GM10266 (cell line): ENCODE measurements around the gene SLC10A1.

Experiments used
- DNase-seq: peaks from one replicate; pipeline ENCODE4 v3.0.0; 2012; ENCODE audit errors: extremely low spot score
- TF ChIP-seq, protein P1 (sequence below): IDR thresholded peaks from 2 replicates; pipeline ENCODE4 v1.5.1; 2012; ENCODE audit warnings: mild to moderate bottlenecking, low read depth; ENCODE audit not compliant: control insufficient read depth, insufficient read depth; ENCODE audit errors: missing control alignments

SLC10A1 gene

DNA sequence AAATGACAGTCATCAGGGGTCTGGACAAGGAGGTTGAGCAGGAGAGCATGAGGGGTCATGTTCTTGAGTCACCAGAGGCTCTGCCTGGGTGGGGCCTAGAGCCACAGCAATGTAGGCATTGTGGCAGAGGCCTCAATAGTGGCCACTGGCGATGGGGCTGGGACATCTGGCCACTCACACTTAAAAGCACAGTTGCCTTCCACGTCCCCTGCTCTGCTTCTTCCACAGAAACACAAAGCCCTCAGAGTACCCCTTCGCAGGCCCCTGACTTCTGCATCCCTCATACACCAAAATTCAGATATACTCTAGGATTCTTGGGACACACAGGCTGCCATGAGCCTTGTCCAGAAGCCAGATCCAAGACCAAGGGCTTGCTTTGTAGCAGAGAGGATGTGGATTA lies 2.2 kb downstream of the SLC10A1 start:
- no peak for DNase-seq
- TF ChIP-seq, protein P1, sequence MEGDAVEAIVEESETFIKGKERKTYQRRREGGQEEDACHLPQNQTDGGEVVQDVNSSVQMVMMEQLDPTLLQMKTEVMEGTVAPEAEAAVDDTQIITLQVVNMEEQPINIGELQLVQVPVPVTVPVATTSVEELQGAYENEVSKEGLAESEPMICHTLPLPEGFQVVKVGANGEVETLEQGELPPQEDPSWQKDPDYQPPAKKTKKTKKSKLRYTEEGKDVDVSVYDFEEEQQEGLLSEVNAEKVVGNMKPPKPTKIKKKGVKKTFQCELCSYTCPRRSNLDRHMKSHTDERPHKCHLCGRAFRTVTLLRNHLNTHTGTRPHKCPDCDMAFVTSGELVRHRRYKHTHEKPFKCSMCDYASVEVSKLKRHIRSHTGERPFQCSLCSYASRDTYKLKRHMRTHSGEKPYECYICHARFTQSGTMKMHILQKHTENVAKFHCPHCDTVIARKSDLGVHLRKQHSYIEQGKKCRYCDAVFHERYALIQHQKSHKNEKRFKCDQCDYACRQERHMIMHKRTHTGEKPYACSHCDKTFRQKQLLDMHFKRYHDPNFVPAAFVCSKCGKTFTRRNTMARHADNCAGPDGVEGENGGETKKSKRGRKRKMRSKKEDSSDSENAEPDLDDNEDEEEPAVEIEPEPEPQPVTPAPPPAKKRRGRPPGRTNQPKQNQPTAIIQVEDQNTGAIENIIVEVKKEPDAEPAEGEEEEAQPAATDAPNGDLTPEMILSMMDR: no peak

DNA sequence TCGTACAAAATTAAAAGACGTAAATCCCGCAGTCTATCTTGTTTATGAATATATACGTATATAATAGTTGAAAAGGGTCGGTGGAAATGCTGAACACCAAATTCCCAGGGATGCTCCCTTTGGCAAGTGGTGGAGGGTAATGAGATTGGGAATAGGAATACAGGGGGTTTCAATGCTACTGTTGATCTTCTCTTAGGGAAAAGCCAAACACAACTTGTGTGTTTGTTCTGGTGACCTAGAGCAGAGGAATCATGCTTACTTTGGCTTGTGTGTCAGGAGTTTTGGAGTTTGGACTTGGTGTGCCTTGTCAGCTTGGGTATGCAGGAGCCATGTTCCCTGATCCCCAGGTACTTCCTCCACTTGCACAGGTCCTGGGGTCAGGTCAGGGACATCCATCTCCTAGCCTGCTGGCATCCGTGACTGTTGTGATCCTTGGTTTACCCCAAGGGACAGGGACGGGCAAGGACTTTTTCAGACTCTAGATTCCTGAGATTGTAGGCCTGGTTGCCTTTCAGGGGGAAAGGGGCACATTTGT lies 4.1 kb downstream of the SLC10A1 start:
- TF ChIP-seq, protein P1: no peak
- DNase-seq: no peak

DNA sequence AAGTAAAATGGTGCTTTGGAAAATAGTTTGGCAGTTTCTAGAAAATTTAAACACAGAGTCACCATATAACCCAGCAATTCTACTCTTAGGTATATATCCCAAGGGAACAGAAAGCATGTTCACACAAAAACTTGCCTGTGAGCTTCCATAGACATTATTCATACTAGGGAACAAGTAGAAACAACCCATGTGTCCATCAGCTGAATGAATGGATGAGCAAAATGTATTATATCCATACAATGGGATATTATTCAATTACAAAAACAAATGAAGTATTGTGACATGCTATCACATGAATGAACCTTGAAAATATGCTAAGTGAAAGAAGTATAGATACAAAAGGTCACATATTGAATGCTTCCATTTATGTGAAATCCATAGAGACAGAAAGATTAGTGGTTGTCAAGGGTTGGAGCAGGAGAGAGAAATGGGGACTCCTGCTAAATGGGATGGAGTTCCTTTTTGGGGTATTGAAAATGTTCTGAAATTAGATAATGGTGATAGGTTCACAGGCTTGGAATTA lies 7.9 kb downstream of the SLC10A1 start:
- no peak for DNase-seq
- TF ChIP-seq, protein P1: no peak

DNA sequence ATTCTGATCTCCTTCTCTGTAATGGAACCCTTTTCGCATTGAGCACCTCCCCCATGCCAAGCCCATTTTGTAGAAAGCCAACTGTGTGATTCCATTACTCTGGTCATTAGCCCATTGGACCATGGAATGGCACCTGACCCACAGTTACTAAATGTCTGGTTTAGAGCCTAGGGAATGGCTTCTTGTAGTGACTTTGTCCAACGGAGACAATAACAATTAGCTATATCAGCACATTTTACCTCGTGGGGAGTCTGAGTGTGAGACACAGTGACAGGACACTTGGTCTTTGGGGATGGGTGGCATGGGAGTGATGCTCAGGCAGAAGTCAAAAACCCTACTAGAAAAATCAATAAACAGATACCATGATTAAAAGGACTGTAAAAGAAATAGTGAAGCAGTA lies 10.4 kb downstream of the SLC10A1 start:
- no peak for DNase-seq
- TF ChIP-seq, protein P1: no peak

DNA sequence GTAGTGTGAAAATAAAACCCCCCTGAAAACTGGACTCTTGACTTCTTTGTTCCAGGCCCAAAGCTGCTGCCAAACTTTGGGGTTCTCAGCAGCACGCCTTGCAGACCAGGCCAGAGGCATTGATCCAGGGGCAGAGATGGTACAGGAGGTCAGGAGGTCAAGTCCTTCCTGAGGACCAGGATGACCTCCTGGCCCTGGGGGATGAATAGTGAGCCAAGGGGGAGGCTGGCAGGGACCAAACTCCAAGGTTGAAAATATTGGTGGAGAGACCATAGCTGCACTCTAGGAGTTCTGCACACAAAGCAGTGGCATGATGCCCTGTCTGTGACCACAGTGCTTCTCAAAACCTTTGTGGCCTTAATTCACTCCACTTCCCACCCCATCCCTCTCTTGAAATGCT lies 12.1 kb downstream of the SLC10A1 start:
- no peak for DNase-seq
- TF ChIP-seq, protein P1: no peak

DNA sequence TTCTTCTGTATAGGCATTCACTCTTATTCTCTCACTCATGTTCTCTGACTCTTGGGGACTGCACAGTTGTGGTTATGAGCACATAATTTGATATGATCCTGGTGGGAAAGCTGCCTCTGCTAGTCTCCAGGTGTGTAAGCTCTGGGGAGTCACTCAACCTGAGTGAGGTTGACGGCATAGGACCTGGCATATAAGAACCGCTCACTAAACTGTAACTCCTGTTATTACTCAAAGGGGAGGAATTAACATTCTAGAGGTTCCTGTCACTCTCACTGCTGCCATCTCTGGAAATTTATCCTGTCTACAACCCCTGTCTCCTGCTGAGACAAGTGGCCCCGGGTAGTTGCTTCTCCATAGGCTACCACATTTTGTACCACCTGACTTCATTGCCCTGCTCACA lies 16.1 kb downstream of the SLC10A1 start:
- TF ChIP-seq, protein P1: no peak
- no peak for DNase-seq

DNA sequence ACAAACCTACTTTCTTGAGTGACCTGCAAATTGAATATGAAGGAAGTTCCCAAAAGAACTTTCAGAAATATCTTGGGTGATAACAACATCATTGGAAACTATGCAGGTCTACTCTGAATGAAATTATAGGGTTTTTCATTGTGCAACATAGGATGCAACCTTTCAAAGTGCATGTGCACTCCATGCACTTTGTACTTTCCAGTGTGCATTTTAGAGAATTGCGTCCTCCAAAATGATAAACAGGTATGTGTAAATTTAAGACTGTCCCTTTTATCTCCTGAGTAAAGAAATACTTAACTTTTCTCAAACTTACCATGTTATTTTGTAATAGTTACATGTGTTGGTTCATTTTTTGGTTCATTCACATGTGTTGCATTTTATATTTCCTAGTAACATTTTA lies 16.9 kb downstream of the SLC10A1 start:
- TF ChIP-seq, protein P1: no peak
- no peak for DNase-seq
